ENCODE data around the gene WDFY1. TPM values are rescaled to one million over a fixed set of nuclear protein-coding genes. Genes with fewer than 3 reads are reported as not detected.

WDFY1 gene, protein sequence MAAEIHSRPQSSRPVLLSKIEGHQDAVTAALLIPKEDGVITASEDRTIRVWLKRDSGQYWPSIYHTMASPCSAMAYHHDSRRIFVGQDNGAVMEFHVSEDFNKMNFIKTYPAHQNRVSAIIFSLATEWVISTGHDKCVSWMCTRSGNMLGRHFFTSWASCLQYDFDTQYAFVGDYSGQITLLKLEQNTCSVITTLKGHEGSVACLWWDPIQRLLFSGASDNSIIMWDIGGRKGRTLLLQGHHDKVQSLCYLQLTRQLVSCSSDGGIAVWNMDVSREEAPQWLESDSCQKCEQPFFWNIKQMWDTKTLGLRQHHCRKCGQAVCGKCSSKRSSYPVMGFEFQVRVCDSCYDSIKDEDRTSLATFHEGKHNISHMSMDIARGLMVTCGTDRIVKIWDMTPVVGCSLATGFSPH
- 10.8 TPM for total RNA-seq
- long read RNA-seq, full-length matches to known transcripts = 12 of 17 reads
- long read RNA-seq, partial matches to known transcripts = 0 of 17 reads
- long read RNA-seq, other reads (novel, unspliced or antisense) = 5 of 17 reads

GRCh38 chr2:223944703-223945531 lies at the start of gene WDFY1:
Gene WDFY1 (minus strand): TSS chr2:223945335. CDS start chr2:223945284, 51 bp downstream.
- DNase-seq (peak; percentile 93), ATAC-seq (ENCODE audit: poor library complexity) (peak; percentile 98)
- intact Hi-C loops (cut with DNase I) = no loop called here

DNA sequence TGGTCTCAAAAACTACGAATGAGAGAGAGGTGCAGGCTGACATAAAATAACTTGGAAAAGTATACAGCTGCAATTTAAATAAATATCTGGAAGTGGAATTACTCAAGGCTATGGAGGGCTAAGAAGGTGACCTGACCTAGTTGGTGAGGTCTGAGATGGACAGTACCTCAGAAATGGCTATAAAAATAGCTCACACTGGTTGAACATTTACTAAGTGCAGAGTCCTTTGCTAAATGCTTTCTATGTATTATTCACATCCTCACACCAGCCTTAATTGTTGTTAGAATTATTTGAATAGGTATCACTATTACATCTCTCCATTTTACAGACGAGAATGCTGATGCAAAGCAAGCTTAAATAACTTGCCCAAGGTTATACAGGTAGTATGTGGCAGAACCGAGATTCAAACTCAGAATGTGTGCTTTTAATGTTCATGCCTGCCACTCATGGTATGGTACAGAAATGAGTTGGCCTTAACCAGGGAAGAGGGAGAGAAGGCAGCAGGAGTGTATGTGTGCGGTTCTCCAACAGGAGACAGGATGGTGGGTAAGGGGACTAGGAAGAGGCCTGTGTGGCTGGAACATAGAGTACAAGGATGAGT lies 49.5 kb upstream of the WDFY1 start:
- intact Hi-C loops (cut with DNase I) = no loop called here

DNA sequence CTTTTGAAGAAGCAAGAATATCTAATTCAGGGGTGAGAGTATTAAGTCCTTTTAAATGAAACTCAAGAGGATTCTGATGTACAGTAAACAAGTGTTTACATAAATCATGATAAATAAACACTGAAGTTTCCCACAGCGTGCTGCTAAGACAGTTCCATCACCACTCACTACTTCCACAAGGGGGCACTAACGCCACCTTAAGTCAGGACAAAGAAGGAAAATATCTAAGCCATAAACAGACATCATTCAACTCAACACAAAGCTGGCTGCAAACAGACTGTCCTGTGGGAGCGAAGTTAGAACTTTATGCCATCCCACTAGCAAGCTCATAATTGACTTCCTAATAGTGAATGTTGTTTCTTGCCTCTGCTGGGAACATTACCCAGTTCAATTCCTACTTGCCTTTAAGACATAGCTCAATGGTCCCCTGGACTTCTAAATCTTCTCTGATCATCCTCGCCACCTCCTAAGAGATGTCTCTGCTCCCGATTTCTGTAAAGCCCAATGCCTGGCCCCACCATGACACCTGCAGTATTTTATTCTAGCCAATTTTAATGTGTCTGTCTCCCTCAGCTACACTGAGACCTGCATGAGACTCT lies 48.6 kb upstream of the WDFY1 start:
- intact Hi-C loops (cut with DNase I) = no loop called here
- DNase-seq = no peak
- ATAC-seq (ENCODE audit: poor library complexity) = peak; percentile 83

More for the DNA sequence above, 49.5 kb upstream of the WDFY1 start:
- DNase-seq (no peak), ATAC-seq (ENCODE audit: poor library complexity) (no peak)

- intact Hi-C loops (cut with DNase I) = no loop called here
- DNase-seq = no peak
- ATAC-seq (ENCODE audit: poor library complexity) = no peak
Observed at GRCh38 chr2:223991611-223992010, 46.5 kb upstream of the WDFY1 start.

DNA sequence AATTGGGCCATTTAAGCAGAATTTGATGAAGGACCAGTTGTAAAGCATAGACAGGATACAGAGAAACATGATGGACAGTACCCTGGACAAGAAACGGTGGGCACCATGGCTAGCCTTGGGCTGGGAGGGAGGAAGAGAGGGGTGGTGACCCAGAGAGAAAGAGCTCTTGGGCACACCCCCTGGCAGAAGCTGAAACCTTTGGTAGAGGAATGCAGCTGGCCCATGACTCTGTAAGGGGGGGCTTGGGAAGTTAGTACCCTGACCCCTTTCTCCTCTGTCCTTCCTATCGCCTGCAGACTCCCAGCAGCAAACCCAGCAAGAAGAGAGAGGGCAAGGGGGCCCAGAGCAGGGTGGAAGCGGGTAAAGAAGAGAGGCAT lies 44.7 kb upstream of the WDFY1 start:
- ATAC-seq (ENCODE audit: poor library complexity) (peak; percentile 31), DNase-seq (no peak)
- intact Hi-C loops (cut with DNase I) = no loop called here

- ATAC-seq (ENCODE audit: poor library complexity) = peak; percentile 25
- intact Hi-C loops (cut with DNase I) = no loop called here
- DNase-seq = no peak
Observed at GRCh38 chr2:223989206-223989855, 44.2 kb upstream of the WDFY1 start.

DNA sequence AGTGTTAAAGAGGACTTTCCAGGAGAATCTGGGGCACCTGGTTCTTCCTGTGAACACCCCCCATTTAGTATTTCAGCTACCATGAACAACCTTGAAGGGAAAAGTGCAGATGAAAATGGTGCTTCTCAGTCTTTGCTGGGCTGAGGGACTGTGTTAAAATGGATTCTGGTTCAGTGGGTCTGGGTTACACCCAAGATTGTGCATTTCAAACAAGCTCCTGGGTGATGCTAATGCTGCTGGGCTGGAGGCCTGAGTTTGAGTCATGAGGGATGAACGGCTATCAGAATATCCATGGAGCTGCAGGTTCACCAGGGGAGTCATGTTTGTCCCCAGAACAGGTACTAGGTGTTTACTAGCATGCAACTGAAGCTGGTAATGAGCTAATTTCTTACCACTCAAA lies 36.1 kb upstream of the WDFY1 start:
- no peak for ATAC-seq (ENCODE audit: poor library complexity)
- DNase-seq = no peak
- intact Hi-C loops (cut with DNase I) = no loop called here

DNA sequence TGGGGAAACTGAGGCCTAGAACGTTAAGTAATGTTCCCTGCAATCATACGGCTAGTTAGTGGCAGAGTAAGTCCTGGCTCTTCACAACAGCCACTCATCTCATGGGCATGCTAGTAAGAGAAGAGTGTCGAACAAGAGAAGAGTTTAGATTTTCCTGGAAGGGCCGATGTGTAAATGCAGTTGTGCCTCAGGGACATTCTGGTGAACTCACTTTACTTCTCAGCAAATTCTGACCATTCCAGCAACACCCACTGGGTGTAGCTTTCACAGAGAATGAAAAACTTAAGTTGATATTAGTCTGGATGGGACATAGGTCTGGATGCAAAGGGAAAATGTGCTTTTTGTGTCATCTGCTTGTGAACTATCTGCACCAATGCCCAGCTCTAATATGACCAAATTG lies 35.7 kb upstream of the WDFY1 start:
- no peak for DNase-seq
- no peak for ATAC-seq (ENCODE audit: poor library complexity)
- intact Hi-C loops (cut with DNase I) = no loop called here

DNA sequence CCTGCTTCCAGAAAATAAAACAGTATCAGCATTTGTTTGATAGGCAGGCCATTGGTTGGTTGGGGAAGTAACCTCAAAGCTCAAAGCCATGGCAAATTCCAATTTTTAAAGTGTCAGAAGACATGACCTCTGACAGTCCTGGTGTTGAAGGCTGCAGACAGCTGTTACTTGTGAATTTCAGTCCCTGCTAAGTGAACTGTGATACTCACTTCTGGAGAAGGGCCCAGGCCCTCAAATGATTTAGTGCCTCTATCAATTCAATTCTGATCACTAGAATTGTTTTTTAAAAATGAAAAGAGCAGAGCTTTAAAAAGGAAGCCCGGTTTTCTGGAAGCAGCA lies 35.2 kb upstream of the WDFY1 start:
- ATAC-seq (ENCODE audit: poor library complexity) (no peak), DNase-seq (no peak)
- intact Hi-C loops (cut with DNase I) = no loop called here

- intact Hi-C loops (cut with DNase I) = no loop called here
- DNase-seq (no peak), ATAC-seq (ENCODE audit: poor library complexity) (no peak)
Observed at GRCh38 chr2:223979730-223980396, 34.7 kb upstream of the WDFY1 start.

DNA sequence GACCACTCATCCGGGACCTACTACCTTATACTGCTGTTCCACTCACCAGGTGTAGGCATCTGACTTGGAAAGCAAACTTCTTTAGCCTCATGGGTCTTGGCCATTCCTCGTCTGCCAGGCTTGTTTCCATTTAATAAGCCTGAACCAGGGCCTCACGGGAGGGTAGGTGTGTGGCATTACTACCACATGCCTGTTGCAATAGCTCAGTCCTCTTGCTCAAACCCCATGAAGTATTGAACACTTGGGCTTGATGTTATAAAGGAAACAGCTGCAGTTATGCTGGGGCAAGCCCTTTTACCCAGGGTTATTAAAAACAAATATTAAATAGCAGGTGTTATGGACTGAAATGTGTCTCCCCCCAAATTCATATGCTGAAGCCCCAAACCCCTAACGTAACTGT lies 33.3 kb upstream of the WDFY1 start:
- DNase-seq (no peak), ATAC-seq (ENCODE audit: poor library complexity) (no peak)
- intact Hi-C loops (cut with DNase I) = no loop called here

DNA sequence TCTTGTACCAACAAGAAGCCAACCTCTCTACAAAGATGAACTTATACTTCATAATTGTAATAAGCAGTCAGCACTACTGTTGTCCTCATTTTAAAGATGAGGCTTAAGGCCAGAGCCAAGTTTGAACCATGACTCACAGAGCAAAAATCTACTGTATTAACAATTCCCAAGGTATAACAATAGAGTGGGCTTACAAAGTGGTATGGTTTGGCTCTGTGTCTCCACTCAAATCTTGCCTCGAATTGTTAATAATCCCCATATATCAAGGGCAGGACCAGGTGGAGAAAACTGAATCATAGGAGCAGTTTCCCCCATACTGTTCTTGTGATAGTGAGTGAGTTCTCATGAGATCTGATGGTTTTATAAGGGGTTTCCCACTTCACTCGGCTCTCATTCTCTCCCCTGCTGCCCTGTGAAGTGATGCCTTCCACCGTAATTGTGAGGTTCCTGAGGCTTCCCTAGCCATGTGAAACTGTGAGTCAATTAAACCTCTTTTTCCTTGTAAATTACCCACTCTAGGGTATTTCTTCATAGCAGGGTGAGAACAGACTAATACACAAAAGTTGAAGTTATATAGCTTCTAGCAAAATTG lies 31.6 kb upstream of the WDFY1 start:
- ATAC-seq (ENCODE audit: poor library complexity) (no peak), DNase-seq (no peak)
- intact Hi-C loops (cut with DNase I) = no loop called here

- intact Hi-C loops (cut with DNase I) = no loop called here
- ATAC-seq (ENCODE audit: poor library complexity) (no peak), DNase-seq (no peak)
Observed at GRCh38 chr2:223973606-223974005, 28.5 kb upstream of the WDFY1 start.

- DNase-seq = no peak
- ATAC-seq (ENCODE audit: poor library complexity) = no peak
- intact Hi-C loops (cut with DNase I) = no loop called here
Observed at GRCh38 chr2:223972656-223973102, 27.5 kb upstream of the WDFY1 start.

DNA sequence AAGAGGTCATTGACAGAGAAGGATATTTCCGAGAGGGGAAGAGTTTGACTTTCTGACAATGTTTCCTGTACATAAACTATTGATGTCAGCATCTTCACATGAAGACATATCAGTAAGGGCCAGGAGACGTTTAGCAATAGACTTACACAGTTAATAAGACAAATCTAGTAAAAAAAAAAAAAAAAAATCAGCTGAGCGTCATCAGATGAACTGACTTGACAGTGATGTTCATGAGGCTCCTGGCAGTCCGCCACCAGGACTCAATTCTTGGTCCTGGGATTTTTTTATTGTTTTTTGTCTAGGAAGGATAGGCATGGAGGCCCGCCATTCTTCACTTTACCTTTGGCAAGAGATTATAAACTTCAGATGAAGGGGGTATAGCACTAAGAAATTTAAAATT lies 26.6 kb upstream of the WDFY1 start:
- DNase-seq (no peak), ATAC-seq (ENCODE audit: poor library complexity) (no peak)
- intact Hi-C loops (cut with DNase I) = no loop called here

DNA sequence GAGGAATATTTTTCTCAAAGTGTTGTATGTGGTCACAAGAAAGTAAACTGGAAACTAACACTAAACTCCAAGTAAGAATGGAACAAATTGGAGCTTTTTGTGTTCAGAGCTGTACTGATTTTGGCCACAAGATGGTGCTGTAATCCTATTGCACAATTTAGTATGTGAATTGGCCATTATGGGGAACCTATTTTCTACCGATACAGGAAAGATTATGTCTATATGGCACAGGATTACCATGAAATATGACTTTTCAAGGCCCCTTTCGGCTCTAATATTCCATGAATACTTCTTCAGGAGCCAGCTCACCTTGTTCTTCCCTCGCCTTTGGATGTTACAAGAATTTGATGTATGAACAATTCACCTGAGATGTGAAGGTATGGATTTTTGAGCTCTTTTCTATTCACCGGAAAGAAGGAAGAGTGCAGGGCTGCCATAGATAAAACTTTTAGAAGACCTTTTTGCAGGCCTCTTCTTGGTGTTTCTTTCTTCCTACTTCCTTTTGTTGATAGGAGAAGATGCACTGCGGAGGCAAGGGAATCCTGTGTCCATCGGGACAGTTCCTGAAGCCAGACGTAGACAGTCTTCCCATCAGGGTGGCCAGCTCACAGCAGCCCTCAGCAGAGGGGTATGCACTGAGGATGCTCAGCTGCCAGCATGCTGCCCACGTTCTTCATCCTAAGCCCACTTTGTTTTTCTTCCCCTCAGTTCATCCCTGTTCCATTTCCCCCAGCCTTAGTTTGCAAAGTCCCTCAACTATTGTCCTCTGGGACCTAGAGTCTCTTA lies 25.4 kb upstream of the WDFY1 start:
- intact Hi-C loops (cut with DNase I) = no loop called here
- DNase-seq = no peak
- peak; percentile 68 for ATAC-seq (ENCODE audit: poor library complexity)

GRCh38 chr2:223969856-223970255 lies 24.7 kb upstream of the WDFY1 start:
- ATAC-seq (ENCODE audit: poor library complexity) (no peak), DNase-seq (no peak)
- intact Hi-C loops (cut with DNase I) = no loop called here
